Hepatocyte (in vitro differentiated cells): ENCODE results near the gene CHST13.
"Not testable (repeated sequence)": the region's sequence is repeated elsewhere in the genome, so short reads cannot be mapped to it uniquely, and the experiment has no call there.

Source experiments
- EZH2 ChIP-seq: fragments of 200-600 bp; sonication (generic); IDR thresholded peaks from 2 replicates; pipeline ENCODE4 v1.6.1; 2016; ENCODE audit warnings: antibody characterized with exemption, mild to moderate bottlenecking, borderline replicate concordance
- EZH2phosphoT487 ChIP-seq: fragments of 200-600 bp; sonication (generic); IDR thresholded peaks from one replicate; pipeline ENCODE4 v1.6.1; 2018; ENCODE audit warnings: antibody characterized with exemption, mild to moderate bottlenecking, low read depth, moderate library complexity; ENCODE audit not compliant: unreplicated experiment, severe bottlenecking
- TF ChIP-seq, protein P1 (sequence below): fragments of 200-600 bp; sonication (generic); IDR thresholded peaks from 2 replicates; pipeline ENCODE4 v1.5.1; 2016; ENCODE audit warnings: antibody characterized with exemption, mild to moderate bottlenecking; ENCODE audit not compliant: poor library complexity

DNA sequence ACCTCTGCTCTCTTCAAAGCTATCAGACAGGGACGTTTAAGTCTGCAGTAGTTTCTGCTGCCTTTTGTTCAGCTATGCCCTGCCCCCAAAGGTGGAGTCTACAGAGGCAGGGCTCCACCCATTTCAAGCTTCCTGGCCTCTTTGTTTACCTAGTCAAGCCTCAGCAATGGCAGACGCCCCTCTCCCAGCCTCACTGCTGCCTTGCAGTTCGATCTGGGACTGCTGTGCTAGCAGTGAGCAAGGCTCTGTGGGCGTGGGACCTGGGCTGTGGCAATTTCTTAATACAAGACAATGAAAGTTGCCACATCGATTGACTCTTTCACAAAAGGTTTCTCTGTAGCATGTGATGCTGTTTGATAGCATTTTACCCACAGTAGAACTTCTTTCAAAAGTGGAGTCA lies 67.6 kb downstream of the CHST13 start:
- TF ChIP-seq EZH2, EZH2phosphoT487: not testable (repeated sequence)
- TF ChIP-seq, protein P1, sequence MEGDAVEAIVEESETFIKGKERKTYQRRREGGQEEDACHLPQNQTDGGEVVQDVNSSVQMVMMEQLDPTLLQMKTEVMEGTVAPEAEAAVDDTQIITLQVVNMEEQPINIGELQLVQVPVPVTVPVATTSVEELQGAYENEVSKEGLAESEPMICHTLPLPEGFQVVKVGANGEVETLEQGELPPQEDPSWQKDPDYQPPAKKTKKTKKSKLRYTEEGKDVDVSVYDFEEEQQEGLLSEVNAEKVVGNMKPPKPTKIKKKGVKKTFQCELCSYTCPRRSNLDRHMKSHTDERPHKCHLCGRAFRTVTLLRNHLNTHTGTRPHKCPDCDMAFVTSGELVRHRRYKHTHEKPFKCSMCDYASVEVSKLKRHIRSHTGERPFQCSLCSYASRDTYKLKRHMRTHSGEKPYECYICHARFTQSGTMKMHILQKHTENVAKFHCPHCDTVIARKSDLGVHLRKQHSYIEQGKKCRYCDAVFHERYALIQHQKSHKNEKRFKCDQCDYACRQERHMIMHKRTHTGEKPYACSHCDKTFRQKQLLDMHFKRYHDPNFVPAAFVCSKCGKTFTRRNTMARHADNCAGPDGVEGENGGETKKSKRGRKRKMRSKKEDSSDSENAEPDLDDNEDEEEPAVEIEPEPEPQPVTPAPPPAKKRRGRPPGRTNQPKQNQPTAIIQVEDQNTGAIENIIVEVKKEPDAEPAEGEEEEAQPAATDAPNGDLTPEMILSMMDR = not testable (repeated sequence)
